CD4-positive, alpha-beta T cell treated with Interleukin-2 at 100 ng/mL for 4 hours (primary cell): ENCODE measurements around the gene CGRRF1.
A peak's percentile ranks its signal among the peaks of the same experiment; 100 is the strongest.

Source experiments
- DNase-seq: peaks from one replicate; pipeline ENCODE4 v3.0.0-alpha.2; 2020; ENCODE audit warnings: low spot score

CGRRF1 gene

DNA sequence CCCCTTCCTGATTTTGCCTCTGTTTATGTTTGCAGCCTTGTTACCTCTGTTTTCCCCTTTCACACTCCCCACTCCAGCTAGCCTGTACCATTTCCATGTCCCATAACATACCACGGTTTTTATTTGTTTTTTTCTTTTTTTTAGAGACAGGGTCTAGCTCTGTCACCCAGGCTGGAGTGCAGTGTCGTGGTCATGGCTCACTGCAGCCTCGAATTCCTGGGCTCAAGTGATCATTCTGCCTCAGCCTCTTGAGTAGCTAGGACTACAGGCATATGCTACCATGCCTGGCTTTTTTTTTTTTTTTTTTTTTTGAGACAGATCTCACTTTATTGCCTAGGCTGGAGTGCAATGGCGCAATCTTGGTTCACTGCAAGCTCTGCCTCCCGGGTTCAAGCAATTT, 38.8 kb downstream of the CGRRF1 start:
- DNase-seq, result no peak

DNA sequence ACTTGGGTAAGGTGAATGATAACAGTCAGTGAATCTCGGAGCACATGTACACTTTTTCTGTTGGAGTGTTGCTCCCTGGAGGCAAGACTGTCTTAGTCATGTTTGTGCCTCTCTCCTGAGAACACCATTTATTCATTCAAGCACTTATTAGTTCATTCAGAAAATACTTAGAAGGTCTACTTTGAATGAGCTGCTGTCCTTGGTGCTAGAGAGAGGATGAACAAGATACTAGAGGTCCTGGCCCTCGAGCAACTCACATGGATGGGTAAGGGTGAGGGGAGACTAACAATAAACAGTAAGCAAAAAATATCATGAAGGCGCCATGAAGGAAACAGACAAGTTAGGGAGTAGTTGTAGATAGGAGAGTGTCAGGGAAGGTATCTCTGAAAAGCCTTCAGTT, 40.2 kb downstream of the CGRRF1 start:
- DNase-seq, result no peak

DNA sequence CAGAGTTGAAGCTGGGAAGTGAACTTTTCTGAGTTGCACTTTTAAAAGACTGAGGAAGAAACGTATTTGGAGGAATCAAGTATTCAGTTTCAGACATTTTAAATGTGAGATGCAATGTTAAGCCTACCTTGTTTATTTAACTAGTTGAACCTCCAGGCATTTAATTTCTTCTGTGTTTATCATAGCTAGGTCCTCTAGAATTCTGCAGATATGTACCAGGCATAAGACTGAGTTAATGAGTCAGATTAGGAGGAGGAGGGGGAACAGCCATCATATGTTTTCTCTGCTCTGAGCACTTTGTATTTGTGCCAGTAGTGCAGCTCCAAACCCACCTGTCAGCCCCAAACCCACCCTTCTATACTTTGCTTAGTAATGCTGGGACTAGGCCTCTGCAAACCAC, 40.8 kb downstream of the CGRRF1 start:
- no peak for DNase-seq

DNA sequence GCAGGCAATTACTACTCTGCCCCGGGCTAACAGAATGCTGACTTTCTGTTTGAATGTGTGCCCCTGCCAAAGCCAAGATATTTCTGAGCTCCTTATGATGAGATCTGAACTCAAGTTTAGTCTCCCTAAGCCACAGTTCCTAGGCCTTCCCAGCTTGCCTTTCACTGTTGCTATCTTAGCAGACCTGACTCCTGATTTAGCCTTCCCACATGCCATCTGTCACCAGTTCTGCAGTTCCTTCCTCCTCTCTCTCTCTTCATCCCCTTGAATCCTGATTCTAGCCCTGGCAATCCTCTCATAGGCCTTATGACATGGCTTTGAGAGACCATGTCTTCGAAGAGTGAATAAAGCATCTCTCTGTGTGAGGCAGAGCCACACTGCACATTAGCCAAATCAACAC, 44.7 kb downstream of the CGRRF1 start:
- DNase-seq, result no peak

DNA sequence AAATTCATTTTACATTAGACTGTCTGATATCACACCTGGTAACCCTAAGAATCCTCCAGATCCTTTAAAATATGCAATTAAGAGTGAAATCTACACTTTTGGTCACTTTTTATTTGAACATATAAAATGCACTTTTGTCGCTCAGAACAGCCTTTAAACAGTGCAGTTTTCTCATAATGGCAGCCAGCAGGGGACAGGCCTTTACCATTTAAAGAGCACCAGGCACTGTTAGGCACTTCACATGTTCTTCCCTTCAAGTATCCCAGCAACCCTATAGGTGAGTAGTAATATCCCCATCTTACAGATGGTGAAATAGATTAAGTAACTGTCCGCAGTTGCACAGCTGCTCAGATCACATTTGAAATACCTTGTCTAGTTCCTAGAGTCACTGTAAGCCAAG, 45.9 kb downstream of the CGRRF1 start:
- DNase-seq, result no peak

DNA sequence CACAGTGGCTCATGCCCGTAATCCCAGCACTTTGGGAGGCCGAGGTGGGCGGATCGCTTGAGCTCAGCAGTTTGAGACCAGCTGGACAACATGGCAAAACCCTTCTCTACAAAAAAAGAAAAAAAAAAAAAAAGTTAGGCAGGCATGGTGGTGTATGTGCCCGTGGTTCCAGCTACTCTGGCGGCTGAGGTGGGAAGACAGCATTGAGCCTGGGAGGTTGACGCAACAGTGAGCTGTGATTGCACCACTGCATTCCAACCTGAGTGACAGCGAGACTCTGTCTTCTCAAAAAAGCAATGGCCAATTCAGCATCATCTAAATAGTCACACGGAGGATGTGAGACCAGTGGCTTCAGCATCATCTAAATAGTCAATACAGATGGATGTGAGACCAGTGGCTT, 46.8 kb downstream of the CGRRF1 start:
- DNase-seq, result no peak

DNA sequence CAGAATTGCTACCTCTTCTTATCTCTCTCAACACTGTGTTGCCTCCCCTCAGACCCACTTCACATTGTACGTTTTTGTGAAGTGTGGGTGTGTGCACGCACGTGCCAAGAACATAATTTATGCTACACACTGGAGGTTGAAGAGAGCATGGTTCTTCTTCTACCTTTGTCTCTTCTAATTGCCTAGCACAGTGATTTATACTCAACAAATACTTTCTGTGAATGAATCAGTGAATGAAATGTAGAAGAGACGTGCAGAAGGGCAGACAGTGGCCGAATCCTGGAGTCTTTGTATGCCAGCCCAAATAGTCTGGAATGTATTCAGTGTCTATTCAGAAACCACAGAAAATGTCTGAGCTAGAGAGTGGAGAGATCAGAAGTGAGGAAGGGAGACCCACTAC, 52.6 kb downstream of the CGRRF1 start:
- no peak for DNase-seq

DNA sequence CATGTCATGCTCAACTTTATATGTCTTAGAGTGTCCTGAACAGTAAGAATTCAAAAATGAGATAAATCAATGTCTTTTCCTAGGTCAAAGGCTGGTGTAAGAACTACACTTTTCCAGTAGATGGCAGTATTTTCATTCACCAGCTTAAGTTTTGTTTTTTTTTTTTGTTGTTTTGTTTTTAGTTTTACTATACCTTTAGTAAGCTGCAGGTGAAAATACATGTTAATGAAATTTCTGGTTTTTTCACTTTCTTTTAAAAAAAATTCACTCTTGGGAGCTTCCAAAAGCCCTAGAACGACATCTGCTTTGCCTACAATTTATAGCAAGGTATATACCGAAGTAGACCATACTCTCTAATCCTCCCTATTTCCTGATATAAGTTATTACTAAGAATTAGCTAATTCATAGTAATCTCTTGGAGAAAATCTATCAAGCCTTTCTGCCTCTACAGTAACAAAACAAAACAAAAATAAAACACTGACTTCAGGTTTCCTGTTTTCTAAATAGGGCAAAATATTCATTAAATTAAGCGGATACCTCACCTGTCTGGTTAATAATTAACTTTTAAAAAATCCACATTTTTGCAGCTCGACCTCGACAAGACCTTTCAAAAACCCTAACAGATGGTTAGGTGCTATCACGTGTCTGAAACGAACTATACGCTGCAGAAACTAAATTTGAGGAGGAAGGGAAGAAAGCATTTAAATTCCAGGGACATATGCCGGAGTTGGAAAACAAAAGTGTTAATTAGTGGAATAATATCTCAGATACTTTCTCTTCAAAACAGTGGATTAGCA, 54.6 kb downstream of the CGRRF1 start:
- DNase-seq, result peak; percentile 64

DNA sequence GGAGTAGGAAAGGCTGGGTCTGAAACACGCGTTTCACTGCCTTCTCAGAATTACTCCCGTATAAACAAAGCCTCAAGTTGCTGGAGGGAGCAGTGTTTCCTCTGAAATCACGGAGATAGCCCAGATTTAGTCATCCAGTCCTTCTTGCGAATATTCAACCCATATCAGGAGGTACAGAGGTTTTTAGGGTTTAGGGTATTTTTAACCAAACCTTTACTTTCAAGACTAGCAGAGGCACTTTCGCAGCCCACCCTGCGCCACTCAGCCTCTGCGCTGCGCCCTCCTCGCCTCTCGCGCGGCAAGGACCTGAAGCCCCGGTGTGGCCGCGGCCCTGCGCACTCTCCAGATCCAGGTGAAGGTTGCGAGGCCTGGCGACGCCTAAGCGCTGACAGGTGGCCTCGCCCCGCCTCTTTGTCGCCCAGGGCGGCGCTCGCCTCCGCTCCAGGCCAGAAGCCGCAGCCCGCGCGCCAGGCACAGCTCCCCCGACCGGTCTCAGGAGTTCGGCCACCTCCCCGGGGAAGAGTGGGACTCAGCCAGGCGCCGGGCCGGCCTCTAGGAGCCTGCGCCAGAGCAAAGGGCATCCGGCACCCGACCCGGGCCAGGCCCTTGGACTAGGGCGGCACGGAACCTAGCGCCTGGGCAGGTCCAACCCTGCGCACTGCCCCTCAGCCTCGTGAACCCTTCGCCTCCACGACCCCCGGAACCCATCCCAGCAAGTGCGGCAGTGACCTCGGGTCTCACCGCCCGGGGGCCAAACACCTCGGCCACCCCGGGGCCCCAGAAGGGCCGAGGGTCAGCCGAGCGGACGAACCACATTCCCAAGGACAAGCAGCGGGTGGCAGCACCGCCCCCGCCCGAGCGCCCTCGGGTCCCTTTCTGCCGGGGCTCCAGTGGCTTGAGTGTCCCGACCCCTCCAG, 55.4 kb downstream of the CGRRF1 start:
- DNase-seq, result peak; percentile 47

DNA sequence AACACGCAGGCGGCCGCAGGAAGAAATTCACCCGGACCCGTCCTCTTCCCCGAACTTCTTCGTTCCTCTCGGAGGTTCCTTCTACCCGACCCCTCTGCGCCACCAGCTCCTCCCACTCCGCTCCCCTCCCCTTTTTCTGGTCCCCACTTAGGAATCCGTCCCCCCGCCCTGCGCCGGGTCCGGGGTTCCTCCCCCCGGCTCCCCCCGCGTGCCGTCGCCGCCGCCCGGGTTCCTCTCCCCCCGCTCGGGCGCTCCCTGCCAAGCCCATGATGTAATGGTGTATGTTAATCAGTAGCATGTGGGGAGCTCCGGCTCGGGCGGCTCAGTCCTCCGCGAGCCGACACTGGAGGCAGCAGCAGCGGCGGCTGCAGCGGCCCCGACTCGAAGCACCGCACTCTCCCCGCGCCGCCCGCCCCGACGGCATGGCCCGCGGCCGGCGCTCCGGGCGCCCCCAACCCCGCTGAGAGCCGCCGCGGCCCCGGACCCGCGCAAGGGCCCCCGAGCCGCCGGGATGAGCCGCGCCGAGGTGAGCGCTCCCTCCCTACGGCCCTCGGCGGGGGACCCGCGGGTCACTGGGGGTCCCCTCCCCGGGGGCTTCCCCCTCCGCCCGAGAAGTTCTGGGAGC, 56.2 kb downstream of the CGRRF1 start:
- DNase-seq, result peak; percentile 83

DNA sequence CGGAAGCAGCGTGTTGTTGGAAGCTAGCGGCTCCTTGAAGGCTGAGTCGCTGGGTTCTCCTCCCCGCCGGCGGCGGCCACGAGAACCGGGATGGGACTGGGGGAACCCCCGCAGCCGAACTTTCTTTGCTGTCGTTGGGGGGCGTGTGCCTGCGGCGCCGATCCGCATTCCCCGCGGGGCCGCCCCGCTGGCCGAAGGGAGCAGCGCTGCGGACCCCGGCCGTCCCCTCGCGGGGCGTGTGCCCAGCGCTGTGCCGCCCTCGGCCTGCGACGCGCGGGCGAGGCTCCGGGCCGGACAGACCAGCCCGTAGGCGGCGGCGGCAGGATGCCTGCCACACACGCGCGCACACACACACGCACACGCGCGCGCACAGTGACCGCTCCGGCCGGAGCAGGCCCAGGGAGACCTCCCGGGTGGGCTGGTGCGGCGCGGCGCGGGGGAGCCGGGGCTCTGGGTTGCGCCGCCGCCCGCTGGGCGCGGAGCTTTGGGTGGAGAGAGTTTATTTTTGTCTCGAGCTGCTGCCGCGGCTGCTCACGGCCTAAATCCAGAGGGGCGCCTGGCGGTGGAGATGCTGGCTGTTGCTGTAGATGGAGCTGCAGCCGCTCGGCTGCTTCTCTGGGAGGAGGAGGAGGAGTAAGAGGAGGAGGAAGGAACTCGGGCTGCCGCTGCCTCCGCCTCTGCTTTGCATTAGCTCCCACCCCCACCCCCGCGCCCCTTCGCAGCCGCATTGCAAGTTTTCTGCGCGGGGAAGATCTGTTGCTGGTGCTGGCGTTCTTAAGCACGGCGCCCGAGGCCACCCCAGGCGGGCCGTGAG, 56.9 kb downstream of the CGRRF1 start, which contains the start of gene SAMD4A:
Gene SAMD4A (plus strand): TSS at position 719 of the 814 bp plus-strand sequence. CDS start 789 bp downstream, outside the sequence.
- peak; percentile 59 for DNase-seq

DNA sequence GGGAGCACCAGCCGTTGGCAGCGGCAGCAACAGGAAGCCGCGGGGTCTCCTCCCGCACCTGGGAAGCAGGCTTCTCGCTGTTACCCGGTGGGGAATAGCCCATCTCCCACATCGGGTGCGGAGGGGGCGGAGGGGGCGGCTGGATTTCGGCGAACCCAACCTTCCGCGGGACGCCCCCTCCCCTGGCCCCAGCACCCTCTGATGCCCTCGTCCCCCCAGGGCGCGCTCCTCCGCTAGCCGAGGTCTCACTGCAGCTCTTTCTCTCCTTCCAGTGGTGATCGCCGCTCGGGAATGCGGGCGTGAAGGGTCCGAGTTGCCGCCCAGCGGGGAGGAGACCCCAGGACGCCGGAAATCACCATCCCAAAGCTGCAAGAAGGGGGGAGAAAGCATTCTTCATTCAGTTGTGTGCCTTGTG, 57.5 kb downstream of the CGRRF1 start:
- no peak for DNase-seq

DNA sequence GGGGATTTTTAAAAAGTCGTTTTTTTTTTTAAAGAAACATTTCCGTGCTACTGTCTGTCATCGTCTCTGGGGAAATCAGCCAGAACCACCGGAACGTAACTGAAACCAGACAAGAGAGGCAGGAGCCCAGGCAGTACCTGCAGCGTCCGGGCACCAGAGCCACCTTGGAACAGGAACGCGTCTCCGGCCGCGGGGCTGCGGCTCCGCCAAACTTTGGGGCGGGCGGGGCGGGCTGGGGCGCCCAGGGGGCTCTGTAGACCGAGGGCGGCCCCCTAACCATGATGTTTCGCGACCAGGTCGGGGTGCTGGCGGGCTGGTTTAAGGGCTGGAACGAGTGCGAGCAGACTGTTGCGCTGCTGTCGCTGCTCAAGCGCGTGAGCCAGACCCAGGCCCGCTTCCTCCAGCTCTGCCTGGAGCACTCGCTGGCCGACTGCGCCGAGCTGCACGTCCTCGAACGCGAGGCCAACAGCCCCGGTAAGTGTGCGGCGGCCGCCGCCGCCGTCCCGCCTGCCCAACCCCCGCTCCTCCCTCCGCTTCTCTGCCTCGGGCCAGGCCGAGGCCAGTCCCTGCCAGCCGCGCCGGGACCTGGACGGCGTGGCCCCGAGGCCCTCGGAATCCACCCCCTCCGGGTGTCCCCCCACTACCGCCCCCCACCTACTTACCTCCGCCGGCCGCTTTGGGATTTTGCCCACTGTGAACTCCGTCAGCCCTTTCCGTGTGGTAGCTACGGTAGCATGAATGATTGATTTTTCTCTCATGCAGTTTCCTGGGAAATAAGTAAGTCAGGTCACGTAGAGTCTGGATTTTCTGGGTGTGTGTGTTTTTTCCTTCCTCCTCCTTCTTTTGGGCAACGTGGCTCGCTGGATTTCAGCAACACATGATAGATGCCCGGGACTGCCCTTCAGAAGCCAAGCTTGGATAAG, 58.2 kb downstream of the CGRRF1 start:
- peak; percentile 30 for DNase-seq

DNA sequence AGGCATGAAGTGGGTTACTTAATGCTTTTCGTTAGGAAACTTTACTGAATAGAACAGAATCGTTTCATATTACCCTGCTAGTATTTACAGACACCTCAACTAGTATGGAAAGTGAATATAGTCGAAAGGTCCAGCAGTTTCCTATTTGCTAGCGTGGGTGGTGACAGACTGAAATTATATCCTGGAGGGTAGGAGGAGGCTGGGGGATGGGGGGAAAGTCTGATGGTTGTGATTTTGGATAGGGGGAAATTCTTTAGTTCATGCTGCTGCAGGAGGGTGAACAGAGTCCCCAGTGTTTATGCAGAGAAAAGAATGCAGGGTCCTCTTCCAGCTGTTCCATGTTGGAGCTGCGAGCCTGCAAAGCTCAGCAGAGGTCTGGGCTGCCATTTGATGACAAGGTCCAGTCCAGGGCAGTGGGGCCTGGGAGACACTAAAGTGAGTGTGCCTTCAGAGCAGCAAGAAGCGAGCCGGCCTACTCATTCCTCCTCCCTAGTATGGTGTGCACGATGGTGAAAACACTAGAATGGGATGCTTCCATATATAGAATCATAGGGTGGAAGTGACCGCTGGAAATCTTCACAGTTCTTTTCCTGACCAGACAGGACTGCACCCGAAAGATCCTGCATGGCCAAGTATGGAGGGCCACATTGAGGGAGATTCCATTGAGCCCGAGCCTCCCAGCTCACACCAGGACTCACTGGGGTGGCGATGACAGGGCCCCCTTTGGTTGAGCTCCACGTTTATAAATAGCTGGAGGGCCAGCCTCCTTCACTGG, 59.3 kb downstream of the CGRRF1 start:
- no peak for DNase-seq

DNA sequence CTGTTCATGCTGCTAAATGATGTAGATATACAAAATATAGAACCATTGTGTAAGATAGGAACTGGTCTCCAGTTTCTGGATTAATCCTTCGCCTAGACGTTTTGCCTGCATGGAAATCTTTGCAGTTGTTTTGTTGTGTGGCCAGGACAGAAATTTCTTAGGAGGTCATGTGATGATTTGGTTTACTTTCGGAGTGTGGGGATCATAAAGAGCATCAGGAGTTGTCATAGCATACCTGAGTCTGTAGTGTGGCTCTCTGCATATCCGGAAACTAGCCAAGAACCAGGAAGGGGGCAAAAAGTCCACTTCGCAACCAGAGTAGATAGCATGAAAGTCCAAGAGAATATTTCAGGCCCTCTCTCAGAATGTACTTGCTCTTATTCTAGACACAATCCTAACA, 60.3 kb downstream of the CGRRF1 start:
- DNase-seq, result no peak

DNA sequence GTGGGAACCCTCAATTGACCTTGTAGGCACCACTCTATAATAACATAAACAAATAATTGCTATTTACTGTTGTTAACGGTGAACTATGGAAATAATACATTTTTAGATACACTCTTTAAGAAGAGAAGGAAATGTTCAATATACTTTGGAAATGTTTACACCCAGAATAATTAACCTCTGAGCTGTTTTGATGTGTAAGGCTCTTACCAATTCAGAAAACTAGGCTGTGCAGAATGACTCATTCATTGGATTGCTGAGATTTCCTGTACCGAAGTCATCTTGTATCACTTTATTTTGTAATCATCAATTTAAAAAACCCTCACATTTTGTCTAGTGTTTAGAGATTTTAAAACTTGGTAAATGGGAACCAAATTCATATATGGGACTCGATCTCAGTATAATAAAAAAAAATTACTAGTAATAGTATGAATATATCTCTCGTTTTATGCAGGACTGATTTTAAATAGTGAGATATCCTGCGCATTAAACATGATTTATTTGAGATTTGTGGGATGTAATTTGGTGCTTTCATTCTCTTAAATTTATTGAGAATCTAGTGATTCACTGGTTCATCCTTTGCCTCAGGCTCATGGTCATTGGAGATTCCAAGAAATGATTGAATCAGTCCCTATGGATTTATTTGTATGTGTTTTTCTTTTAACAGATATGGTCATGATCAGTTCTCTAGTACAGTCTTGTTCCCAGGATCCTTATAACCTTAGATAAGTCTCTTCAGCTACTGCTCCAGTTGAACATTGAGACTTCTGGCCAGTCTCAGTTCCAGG, 61.1 kb downstream of the CGRRF1 start:
- no peak for DNase-seq

DNA sequence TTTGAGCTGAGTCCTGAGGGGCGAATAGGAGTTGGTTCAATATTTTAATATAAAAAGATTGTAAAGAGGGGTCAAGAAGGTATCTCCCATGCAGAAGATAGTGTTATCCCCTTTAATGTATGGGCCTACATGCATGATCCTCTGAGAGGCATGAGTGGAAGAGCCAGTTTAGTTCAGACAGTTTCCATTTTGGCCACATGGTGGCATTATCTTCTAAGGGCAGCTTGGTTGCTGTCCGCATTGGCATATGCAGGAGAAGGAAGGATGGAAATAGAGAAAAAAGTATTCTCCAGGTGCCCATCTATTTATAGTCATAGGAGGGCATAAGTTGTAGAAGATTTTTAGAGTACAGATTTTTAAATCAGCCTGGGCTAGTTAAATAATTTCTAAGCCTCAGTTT, 62.6 kb downstream of the CGRRF1 start:
- DNase-seq, result no peak

DNA sequence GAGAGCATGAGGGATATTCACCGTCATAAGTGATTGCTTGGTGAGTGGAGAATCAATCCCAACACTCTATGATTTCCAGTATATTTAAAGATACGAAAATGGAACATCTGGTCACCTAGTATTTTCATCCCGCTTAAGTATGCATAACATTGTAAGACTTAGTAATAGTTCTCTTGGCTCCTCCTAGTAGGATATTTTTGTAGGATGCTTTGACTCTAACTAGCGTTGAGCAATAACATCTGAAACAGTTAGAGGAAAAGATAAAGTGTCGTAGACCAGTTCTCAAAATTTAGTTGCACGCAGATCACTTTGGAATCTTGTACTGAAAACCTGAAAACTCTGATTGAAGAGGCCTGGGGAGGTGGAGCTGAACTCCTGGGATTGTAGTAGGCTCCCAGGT, 64.8 kb downstream of the CGRRF1 start:
- no peak for DNase-seq

DNA sequence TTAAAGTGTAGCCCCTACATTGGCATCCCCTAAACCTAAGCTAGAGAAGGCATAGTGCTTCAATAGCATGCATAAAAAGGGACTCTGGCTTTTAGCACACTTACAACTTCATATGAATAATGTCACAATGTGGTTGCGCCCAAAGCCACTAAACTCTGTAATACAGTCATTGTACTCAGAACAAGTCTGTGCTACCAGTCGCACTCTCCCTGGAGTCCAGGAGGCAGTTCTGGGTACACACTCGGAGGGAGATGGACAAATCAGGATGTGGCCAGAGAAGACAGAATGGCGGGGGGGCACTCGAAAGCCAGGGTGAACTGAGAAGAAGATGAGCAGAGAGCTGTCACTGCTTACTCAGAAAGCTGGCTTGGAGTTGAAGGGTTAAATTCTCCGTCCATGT, 67.8 kb downstream of the CGRRF1 start:
- no peak for DNase-seq
